BJ (cell line): ENCODE data around the gene GBA2. TPM values are rescaled to one million over a fixed set of nuclear protein-coding genes. Genes with fewer than 3 reads are reported as not detected.

ENCODE experiments used
- CTCF ChIA-PET: fragments of 350-600 bp; formaldehyde crosslinking; extraction: SDS; loops from one replicate; lab custom pipeline; 2021; ENCODE audit warnings: antibody characterized with exemption, inconsistent platforms; lab: Yijun Ruan, JAX
- POLR2A ChIA-PET: fragments of 300-600 bp; sonication (Branson Sonifier 250); formaldehyde crosslinking; extraction: SDS; loops from one replicate; lab custom pipeline; 2021; ENCODE audit warnings: antibody characterized with exemption; lab: Charles Lee
- DNase-seq: peaks from one replicate; pipeline ENCODE4 v3.0.0-alpha.2; 2011; ENCODE audit warnings: low read depth
- H3K27me3 ChIP-seq: 2 replicates; pipeline ENCODE4 v1.6.0; 2011; ENCODE audit warnings: low read length; ENCODE audit not compliant: control insufficient read depth, insufficient read depth
- H3K36me3 ChIP-seq: 2 replicates; pipeline ENCODE4 v1.5.1; 2011; ENCODE audit warnings: low read length; ENCODE audit not compliant: control insufficient read depth, insufficient read depth
- H3K4me3 ChIP-seq: 2 replicates; pipeline ENCODE4 v1.5.1; 2011; ENCODE audit warnings: low read depth, mild to moderate bottlenecking, control low read depth, low read length
- CTCF ChIP-seq: IDR thresholded peaks from 2 replicates; pipeline ENCODE4 v1.5.1; 2011; ENCODE audit warnings: low read depth, mild to moderate bottlenecking, control low read depth, inconsistent platforms, low read length, moderate library complexity; ENCODE audit not compliant: insufficient read depth
- polyA plus RNA-seq: library from polyadenylated mRNA; depleted of rRNA; stranded (reverse); fragments of >200 nt; gene quantifications from 2 replicates; pipeline ENCODE4 v1.2.3, GENCODE V29; 2011

GBA2 gene
- polyA plus RNA-seq, 1 experiment = 44.1 TPM

GRCh38 chr9:35743452-35743851 is 5.6 kb downstream of the GBA2 start:
- no peak for DNase-seq
- TF ChIP-seq CTCF = no peak
- ChIA-PET CTCF (interaction anchor here (0.7 to 7.2 kb wide), 2 partner anchors 7 to 12 kb away, joined by 3 to 78 read pairs; no protein-coding TSS in a partner anchor), POLR2A (no interaction called here)
- Histone ChIP-seq H3K27me3 (no peaks in the 10 kb centered on the region), H3K4me3 (no peak overlapping the region), H3K36me3 (peaks cover 28% of the 10 kb centered on the region)

- no peak overlapping the region for H3K4me3 ChIP-seq
- ChIA-PET CTCF (interaction anchor here (1.6 kb wide), 1 partner anchor 45 kb away, joined by 3 read pairs; no protein-coding TSS in a partner anchor), POLR2A (no interaction called here)
- H3K27me3 ChIP-seq = no peaks in the 10 kb centered on the region
- no peak for DNase-seq
- no peak for TF ChIP-seq CTCF
- H3K36me3 ChIP-seq = peaks cover 40% of the 10 kb centered on the region
Measured at GRCh38 chr9:35741740-35742139, 7.3 kb downstream of the GBA2 start.

- POLR2A ChIA-PET = no interaction called here
- peaks cover 52% of the 10 kb centered on the region for H3K36me3 ChIP-seq
- no peak for TF ChIP-seq CTCF
- CTCF ChIA-PET = interaction anchor here (1.5 to 1.6 kb wide), 2 partner anchors 43 to 93 kb away, joined by 3 read pairs; no protein-coding TSS in a partner anchor
- no peak for DNase-seq
- no peak overlapping the region for H3K4me3 ChIP-seq
- no peaks in the 10 kb centered on the region for H3K27me3 ChIP-seq
Measured at GRCh38 chr9:35740243-35740642, 8.8 kb downstream of the GBA2 start.

- DNase-seq = no peak
- Histone ChIP-seq H3K27me3 (no peaks in the 10 kb centered on the region), H3K4me3 (no peak overlapping the region), H3K36me3 (peaks cover 52% of the 10 kb centered on the region)
- CTCF ChIA-PET = interaction anchor here (1.2 to 5.8 kb wide), 4 partner anchors 8 to 87 kb away, joined by 3 to 78 read pairs (median 4); partner anchors contain the start of genes GBA2 and RGP1
- POLR2A ChIA-PET = no interaction called here
- no peak for TF ChIP-seq CTCF
Measured at GRCh38 chr9:35738924-35739323, 10.1 kb downstream of the GBA2 start.

GRCh38 chr9:35738186-35738585 is 10.8 kb downstream of the GBA2 start:
- H3K4me3 ChIP-seq = no peak overlapping the region
- peaks cover 47% of the 10 kb centered on the region for H3K36me3 ChIP-seq
- no peak for TF ChIP-seq CTCF
- H3K27me3 ChIP-seq = no peaks in the 10 kb centered on the region
- ChIA-PET POLR2A (interaction anchor here (1.2 kb wide), 1 partner anchor 10 kb away, joined by 5 read pairs; no protein-coding TSS in a partner anchor), CTCF (interaction anchor here (0.6 to 5.8 kb wide), 7 partner anchors 9 to 88 kb away, joined by 3 to 78 read pairs (median 3); partner anchors contain the start of genes GBA2 and RGP1)
- no peak for DNase-seq
